ENCODE measurements around the gene RFT1.

GRCh38 chr3:53097887-53098286, 32.3 kb downstream of the RFT1 start:
- TF ChIP-seq GATA3 (IDR thresholded peaks at IDR 0.05; ENCODE audit: low read depth, low read length), result no peak
- no peak for TF ChIP-seq GATA2 (IDR thresholded peaks at IDR 0.05; ENCODE audit: low read depth, low read length)

All from SH-SY5Y (cell line).